Upper lobe of right lung (tissue), 1 donor: Measurements from ENCODE around the gene SLC39A11. TPM values are rescaled to one million over a fixed set of nuclear protein-coding genes. Genes with fewer than 3 reads are reported as not detected.

ENCODE experiments used
- ATAC-seq: fragments of 200-7000 bp; cut with Tn5 transposase; one replicate; pipeline ENCODE4 v1.9.1; 2020; ENCODE audit warnings: mild to moderate bottlenecking, moderate library complexity
- DNase-seq: peaks from one replicate; pipeline ENCODE4 v3.0.0-alpha.2; 2020
- H3K27ac ChIP-seq: fragments of 200-600 bp; one replicate; pipeline ENCODE4 v1.8.0; 2022
- H3K27me3 ChIP-seq: fragments of 200-600 bp; one replicate; pipeline ENCODE4 v1.8.0; 2022; ENCODE audit warnings: mild to moderate bottlenecking
- H3K36me3 ChIP-seq: fragments of 200-600 bp; one replicate; pipeline ENCODE4 v1.8.0; 2022
- H3K4me1 ChIP-seq: fragments of 200-600 bp; one replicate; pipeline ENCODE4 v1.8.0; 2022
- H3K4me3 ChIP-seq: fragments of 200-600 bp; one replicate; pipeline ENCODE4 v1.8.0; 2022; ENCODE audit warnings: mild to moderate bottlenecking
- H3K9me3 ChIP-seq: fragments of 200-600 bp; one replicate; pipeline ENCODE4 v1.8.0; 2022
- intact Hi-C: fragments of 100-400 bp; cut with DNase I; formaldehyde crosslinking; loops from one replicate; pipeline ENCODE4 v1.11.0; 2022
- total RNA-seq: library from RNA; stranded (reverse); fragmentation: NEBNext Ultra II Directional; extraction: Animal tissue kit (Norgen Biotek cat#: 25700); gene quantifications from one replicate; pipeline ENCODE4 v1.2.1, GENCODE V29; 2021
- TF ChIP-seq, protein P1 (sequence below): fragments of 200-600 bp; IDR thresholded peaks from one replicate; pipeline ENCODE4 v1.8.0; 2022; ENCODE audit warnings: antibody characterized with exemption
- donor health status: DM: no; HTN: yes; CAD: no; lungs with severe emphysema.

Gene SLC39A11
- total RNA-seq, 1 donor from 2014 or later: 33.7 TPM

DNA sequence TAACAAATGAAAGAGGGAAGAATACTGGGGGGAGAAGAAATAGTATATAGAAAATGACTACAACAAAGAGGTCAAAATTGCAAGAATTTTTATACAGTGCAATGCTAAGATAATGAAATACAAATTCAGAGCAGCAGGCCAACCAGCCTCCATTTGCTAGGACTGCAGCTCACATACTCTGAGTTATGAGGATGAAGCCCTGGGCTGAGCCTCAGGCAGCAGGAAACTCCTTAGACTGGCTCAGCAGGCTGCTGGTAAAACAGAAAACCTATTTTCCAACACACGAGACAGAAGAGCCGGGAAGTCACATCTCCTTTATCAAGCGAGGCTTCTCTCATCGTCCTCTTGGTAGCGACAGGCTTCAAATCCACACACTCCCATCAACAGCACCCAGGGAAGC is 296.5 kb downstream of the SLC39A11 start:
- H3K4me1 ChIP-seq: no peaks in the 10 kb centered on the region
- no peak overlapping the region for H3K27ac ChIP-seq
- TF ChIP-seq, protein P1, sequence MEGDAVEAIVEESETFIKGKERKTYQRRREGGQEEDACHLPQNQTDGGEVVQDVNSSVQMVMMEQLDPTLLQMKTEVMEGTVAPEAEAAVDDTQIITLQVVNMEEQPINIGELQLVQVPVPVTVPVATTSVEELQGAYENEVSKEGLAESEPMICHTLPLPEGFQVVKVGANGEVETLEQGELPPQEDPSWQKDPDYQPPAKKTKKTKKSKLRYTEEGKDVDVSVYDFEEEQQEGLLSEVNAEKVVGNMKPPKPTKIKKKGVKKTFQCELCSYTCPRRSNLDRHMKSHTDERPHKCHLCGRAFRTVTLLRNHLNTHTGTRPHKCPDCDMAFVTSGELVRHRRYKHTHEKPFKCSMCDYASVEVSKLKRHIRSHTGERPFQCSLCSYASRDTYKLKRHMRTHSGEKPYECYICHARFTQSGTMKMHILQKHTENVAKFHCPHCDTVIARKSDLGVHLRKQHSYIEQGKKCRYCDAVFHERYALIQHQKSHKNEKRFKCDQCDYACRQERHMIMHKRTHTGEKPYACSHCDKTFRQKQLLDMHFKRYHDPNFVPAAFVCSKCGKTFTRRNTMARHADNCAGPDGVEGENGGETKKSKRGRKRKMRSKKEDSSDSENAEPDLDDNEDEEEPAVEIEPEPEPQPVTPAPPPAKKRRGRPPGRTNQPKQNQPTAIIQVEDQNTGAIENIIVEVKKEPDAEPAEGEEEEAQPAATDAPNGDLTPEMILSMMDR: no peak
- no peak for ATAC-seq
- H3K9me3 ChIP-seq: peaks cover 10% of the 10 kb centered on the region
- H3K36me3 ChIP-seq: no peaks in the 10 kb centered on the region
- intact Hi-C loops: no loop called here
- no peak for DNase-seq
- H3K27me3 ChIP-seq: no peaks in the 10 kb centered on the region
- H3K4me3 ChIP-seq: no peak overlapping the region

DNA sequence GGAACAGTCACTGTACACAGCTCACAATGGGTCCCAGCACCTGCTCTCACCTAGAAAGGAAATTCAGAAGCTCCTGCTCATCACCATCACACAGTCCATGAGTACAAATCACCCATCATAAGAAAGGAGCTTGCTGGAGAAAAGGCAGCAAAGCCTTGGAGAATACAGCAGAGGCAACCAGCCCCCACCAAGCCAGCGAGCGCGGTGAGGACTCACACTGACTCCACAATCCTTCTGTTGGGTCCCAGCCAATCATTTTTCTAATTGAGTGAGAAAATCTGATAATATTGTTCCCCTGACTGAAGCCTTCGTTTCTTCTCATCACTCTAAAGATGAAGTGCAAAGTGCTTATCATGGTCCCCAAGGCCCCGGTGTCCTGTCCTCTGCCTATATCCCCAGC is 298.3 kb downstream of the SLC39A11 start:
- no peak for DNase-seq
- Histone ChIP-seq H3K4me3 (no peak overlapping the region), H3K27ac (no peak overlapping the region), H3K4me1 (no peaks in the 10 kb centered on the region), H3K27me3 (no peaks in the 10 kb centered on the region), H3K9me3 (peaks cover 5% of the 10 kb centered on the region), H3K36me3 (no peaks in the 10 kb centered on the region)
- TF ChIP-seq, protein P1: no peak
- ATAC-seq: no peak
- intact Hi-C loops: no loop called here

DNA sequence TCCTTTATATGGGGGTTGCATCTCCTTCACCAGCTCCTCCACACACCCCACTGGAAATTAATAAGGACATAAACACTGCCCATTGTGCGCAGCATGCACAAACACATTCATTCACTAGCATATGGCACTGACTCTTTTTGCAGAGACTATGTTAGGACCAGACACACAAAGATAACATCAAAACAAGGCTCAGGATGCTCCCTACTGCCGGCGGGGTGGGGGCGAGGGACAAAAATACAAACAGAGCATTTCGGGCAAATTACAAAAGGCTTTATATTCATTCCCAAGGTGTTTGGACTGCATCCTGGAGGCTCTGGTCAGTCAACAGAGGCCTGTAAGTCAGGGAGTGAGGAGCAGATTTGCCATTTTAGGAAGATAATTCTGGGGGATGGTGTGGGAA is 299.7 kb downstream of the SLC39A11 start:
- TF ChIP-seq, protein P1: no peak
- H3K36me3 ChIP-seq: no peaks in the 10 kb centered on the region
- no peak overlapping the region for H3K4me3 ChIP-seq
- no peaks in the 10 kb centered on the region for H3K4me1 ChIP-seq
- H3K9me3 ChIP-seq: peaks cover 5% of the 10 kb centered on the region
- no peaks in the 10 kb centered on the region for H3K27me3 ChIP-seq
- no peak for DNase-seq
- intact Hi-C loops: no loop called here
- no peak for ATAC-seq
- no peak overlapping the region for H3K27ac ChIP-seq

DNA sequence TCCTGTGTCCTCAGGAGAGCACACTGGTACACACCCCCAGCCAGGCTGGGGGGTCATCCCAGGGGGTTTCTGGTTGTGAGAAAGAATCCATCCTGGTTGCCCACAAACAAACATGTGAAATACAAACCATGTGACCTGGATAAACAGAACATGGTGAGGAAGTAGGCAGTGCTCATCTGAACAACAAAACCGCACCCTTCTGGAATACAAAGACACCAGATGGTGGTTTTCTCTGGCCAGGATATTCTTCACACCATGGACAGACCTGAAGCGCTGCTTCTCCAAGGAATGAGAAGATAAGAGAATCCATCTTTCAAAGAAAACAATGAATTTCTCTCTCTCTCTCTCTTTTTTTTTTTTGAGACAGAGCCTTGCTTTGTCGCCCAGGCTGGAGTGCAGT is 302.3 kb downstream of the SLC39A11 start:
- Histone ChIP-seq H3K4me1 (no peaks in the 10 kb centered on the region), H3K27ac (no peak overlapping the region), H3K4me3 (no peak overlapping the region), H3K27me3 (no peaks in the 10 kb centered on the region), H3K9me3 (peaks cover 5% of the 10 kb centered on the region), H3K36me3 (no peaks in the 10 kb centered on the region)
- intact Hi-C loops: no loop called here
- TF ChIP-seq, protein P1: no peak
- no peak for ATAC-seq
- no peak for DNase-seq

DNA sequence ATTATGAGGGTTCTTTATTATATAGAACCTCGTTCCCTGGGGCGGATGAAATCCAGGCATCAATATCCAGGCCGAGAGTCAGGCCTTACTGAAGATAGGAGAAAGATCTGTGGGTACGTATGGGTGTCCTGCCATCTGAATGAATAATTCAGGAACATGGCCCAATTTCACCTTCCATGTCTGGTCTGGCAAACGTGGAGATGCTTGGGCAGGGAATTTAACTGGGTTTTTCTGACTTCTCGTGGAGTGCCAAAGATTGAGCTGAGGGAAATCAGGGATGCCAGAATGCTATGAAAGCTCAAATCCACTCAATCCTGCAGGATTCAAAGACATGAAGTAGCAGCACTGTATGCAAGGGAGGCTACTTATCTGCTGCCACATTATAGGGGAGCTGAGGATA is 302.8 kb downstream of the SLC39A11 start:
- TF ChIP-seq, protein P1: no peak
- DNase-seq (no peak), ATAC-seq (no peak)
- Histone ChIP-seq H3K4me1 (no peaks in the 10 kb centered on the region), H3K36me3 (no peaks in the 10 kb centered on the region), H3K9me3 (peaks cover 2% of the 10 kb centered on the region), H3K27ac (no peak overlapping the region), H3K4me3 (no peak overlapping the region), H3K27me3 (no peaks in the 10 kb centered on the region)
- intact Hi-C loops: no loop called here

DNA sequence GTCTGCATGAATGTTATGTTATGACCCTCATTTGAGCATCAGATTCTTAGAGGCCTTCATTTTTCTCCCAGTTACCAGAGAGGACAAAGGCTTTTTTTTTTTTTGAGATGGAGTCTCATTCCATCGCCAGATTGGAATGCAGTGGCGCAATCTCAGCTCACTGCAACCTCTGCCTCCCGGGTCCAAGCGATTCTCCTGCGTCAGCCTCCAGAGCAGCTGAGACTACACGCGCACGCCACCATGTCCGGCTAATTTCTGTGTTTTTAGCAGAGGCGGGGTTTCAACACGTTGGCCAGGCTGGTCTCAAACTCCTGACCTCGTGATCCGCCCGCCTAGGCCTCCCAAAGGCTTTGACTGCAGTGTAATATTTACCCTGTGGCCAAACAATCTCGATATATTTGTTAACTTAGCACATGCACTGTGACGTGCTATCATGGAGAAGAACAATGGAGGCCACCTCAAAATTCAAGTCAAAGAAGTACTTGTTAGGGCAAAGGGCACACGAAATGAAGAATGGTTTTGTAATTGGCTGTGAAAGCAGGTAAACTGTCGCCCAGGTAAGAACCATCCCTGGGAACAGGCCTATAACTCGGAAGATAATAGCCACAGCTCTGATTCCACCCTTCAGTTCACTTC is 303.4 kb downstream of the SLC39A11 start:
- ATAC-seq (no peak), DNase-seq (no peak)
- Histone ChIP-seq H3K4me3 (no peak overlapping the region), H3K27me3 (no peaks in the 10 kb centered on the region), H3K27ac (no peak overlapping the region), H3K4me1 (no peaks in the 10 kb centered on the region), H3K9me3 (no peaks in the 10 kb centered on the region), H3K36me3 (no peaks in the 10 kb centered on the region)
- TF ChIP-seq, protein P1: no peak
- intact Hi-C loops: no loop called here
